Liver (tissue), 3 donors: Measurements from ENCODE around the gene ACTN1.

Experiments used
- CTCF ChIP-seq: fragments of 150-350 bp; IDR thresholded peaks from 2 replicates; pipeline ENCODE4 v1.5.1; 2017; ENCODE audit warnings: improper control_type of control experiment, low read depth, low read length; ENCODE audit not compliant: missing input control
- EGR1 ChIP-seq, 2 donors: IDR thresholded peaks; 2 replicates each; pipeline ENCODE4 v1.6.1; 2016 to 2018; ENCODE audit warnings: antibody characterized with exemption in 2 of 2, low read depth in 2 of 2
- FOXA1 ChIP-seq: IDR thresholded peaks from 2 replicates; pipeline ENCODE4 v1.6.1; 2016; ENCODE audit warnings: antibody characterized with exemption
- GABPA ChIP-seq, 2 donors: IDR thresholded peaks in 1 of 2; conservative IDR thresholded peaks in 1 of 2; 2 replicates each; pipeline ENCODE4 v1.6.1; 2016; ENCODE audit warnings: antibody characterized with exemption in 2 of 2, mild to moderate bottlenecking in 1 of 2, moderate library complexity in 1 of 2
- HNF4G ChIP-seq: IDR thresholded peaks from 2 replicates; pipeline ENCODE4 v1.6.1; 2016; ENCODE audit warnings: antibody characterized with exemption
- JUND ChIP-seq, 2 donors: IDR thresholded peaks; 2 replicates each; pipeline ENCODE4 v1.6.1; 2016; ENCODE audit warnings: antibody characterized with exemption in 2 of 2
- RAD21 ChIP-seq, 2 donors: IDR thresholded peaks; 2 replicates each; pipeline ENCODE4 v1.6.1; 2016; ENCODE audit warnings: antibody characterized with exemption in 2 of 2, mild to moderate bottlenecking in 2 of 2
- REST ChIP-seq: IDR thresholded peaks from 2 replicates; pipeline ENCODE4 v1.6.1; 2016; ENCODE audit warnings: antibody characterized with exemption, mild to moderate bottlenecking
- TAF1 ChIP-seq: conservative IDR thresholded peaks from 2 replicates; pipeline ENCODE4 v1.6.1; 2016; ENCODE audit warnings: antibody characterized with exemption, mild to moderate bottlenecking
- ZBTB33 ChIP-seq: IDR thresholded peaks from 2 replicates; pipeline ENCODE4 v1.6.1; 2016; ENCODE audit warnings: antibody characterized with exemption
- donor health status: healthy.
- donor health status: healthy.

- TF ChIP-seq HNF4G (no peak), CTCF (no peak), GABPA (IDR thresholded peaks at IDR 0.05 in 1 of 2, conservative IDR thresholded peaks at IDR 0.05 in 1 of 2) (no peak), FOXA1 (no peak), REST (no peak), JUND (IDR thresholded peaks at IDR 0.05) (no peak), RAD21 (IDR thresholded peaks at IDR 0.05) (no peak), ZBTB33 (no peak), EGR1 (IDR thresholded peaks at IDR 0.05; ENCODE audit: low read depth in 2 of 2) (no peak), TAF1 (no peak)
These were observed 35.1 kb upstream of the ACTN1 start for GRCh38 chr14:69013943-69014782.
